HG02623 (cell line): Measurements from ENCODE around the gene P2RX7.
A peak's percentile ranks its signal among the peaks of the same experiment; 100 is the strongest.
"Not testable (repeated sequence)": the region's sequence is repeated elsewhere in the genome, so short reads cannot be mapped to it uniquely, and the experiment has no call there.

ENCODE experiments used
- ATAC-seq: cut with Tn5 transposase; IDR thresholded peaks from one replicate; pipeline ENCODE4 v1.9.1; 2021; ENCODE audit warnings: moderate library complexity; ENCODE audit not compliant: unreplicated experiment

Gene P2RX7

GRCh38 chr12:121226399-121226798 is 93.7 kb downstream of the P2RX7 start:
- no peak for ATAC-seq

DNA sequence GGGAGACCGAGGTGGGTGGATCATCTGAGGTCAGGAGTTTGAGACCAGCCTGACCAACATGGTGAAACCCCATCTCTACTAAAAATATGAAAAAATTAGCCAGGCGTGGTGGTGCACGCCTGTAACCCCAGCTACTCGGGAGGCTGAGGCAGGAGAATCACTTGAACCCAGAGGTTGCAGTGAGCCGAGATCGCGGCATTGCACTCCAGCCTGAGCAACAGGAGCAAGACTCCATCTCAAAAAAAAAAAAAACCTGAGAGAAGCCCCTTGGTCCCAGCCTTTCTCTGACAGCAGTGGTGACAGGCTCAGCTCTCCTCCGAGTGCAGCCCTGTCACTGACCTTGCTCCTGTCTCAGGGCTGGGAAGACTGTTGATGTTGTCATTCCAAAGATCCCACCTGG is 94.2 kb downstream of the P2RX7 start:
- ATAC-seq = not testable (repeated sequence)

GRCh38 chr12:121227294-121227693 is 94.6 kb downstream of the P2RX7 start:
- peak; percentile 52 for ATAC-seq

GRCh38 chr12:121228919-121229665 is 96.4 kb downstream of the P2RX7 start:
- ATAC-seq = no peak

- not testable (repeated sequence) for ATAC-seq
Measured at GRCh38 chr12:121229826-121230537, 97.3 kb downstream of the P2RX7 start.

- no peak for ATAC-seq
Measured at GRCh38 chr12:121230538-121230907, 97.8 kb downstream of the P2RX7 start.

- ATAC-seq = no peak
Measured at GRCh38 chr12:121232163-121232562, 99.5 kb downstream of the P2RX7 start.

- ATAC-seq = no peak
Measured at GRCh38 chr12:121232977-121233627, 100.4 kb downstream of the P2RX7 start.

GRCh38 chr12:121233628-121234020 is 100.9 kb downstream of the P2RX7 start:
- no peak for ATAC-seq

DNA sequence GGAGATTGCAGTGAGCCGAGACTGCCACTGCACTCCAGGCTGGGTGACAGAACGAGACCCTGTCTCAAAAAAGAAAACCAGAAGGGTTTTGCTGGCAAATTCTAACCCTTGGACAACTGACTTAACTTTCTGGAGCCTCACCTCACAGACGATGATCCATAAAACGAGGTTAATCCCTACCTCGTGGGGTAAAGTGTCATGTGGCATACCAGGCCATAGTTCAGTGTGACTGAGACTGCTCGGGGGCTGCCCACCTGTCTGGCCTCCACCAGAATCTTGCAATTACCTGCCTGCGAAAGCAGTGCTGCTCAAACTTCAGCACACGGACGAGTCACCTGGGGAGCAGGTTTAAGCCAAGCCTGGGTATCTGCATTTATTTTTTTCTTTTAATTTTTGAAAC is 104.1 kb downstream of the P2RX7 start:
- no peak for ATAC-seq

- ATAC-seq = no peak
Measured at GRCh38 chr12:121237415-121237814, 104.7 kb downstream of the P2RX7 start.
